ENCODE results near the gene RPS18.

DNA sequence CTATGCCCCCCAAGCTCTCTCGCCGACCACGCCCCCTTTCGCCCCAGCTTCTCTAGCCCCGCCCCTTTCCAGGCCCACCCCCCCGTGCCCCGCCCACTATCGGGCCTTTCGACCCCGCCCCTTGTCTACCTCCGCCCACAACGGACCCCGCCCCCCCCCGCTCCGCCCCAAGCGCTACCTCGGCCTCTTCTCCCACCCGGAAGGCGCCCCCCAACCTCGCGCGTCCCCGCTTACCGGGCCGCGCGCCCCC, 45.5 kb downstream of the RPS18 start:
- TF ChIP-seq, protein P1, sequence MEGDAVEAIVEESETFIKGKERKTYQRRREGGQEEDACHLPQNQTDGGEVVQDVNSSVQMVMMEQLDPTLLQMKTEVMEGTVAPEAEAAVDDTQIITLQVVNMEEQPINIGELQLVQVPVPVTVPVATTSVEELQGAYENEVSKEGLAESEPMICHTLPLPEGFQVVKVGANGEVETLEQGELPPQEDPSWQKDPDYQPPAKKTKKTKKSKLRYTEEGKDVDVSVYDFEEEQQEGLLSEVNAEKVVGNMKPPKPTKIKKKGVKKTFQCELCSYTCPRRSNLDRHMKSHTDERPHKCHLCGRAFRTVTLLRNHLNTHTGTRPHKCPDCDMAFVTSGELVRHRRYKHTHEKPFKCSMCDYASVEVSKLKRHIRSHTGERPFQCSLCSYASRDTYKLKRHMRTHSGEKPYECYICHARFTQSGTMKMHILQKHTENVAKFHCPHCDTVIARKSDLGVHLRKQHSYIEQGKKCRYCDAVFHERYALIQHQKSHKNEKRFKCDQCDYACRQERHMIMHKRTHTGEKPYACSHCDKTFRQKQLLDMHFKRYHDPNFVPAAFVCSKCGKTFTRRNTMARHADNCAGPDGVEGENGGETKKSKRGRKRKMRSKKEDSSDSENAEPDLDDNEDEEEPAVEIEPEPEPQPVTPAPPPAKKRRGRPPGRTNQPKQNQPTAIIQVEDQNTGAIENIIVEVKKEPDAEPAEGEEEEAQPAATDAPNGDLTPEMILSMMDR (conservative IDR thresholded peaks at IDR 0.05): no peak
- no peak for TF ChIP-seq EZH2 (IDR thresholded peaks at IDR 0.05; ENCODE audit: low read depth)
